Measurements from ENCODE around the gene HAO1.

DNA sequence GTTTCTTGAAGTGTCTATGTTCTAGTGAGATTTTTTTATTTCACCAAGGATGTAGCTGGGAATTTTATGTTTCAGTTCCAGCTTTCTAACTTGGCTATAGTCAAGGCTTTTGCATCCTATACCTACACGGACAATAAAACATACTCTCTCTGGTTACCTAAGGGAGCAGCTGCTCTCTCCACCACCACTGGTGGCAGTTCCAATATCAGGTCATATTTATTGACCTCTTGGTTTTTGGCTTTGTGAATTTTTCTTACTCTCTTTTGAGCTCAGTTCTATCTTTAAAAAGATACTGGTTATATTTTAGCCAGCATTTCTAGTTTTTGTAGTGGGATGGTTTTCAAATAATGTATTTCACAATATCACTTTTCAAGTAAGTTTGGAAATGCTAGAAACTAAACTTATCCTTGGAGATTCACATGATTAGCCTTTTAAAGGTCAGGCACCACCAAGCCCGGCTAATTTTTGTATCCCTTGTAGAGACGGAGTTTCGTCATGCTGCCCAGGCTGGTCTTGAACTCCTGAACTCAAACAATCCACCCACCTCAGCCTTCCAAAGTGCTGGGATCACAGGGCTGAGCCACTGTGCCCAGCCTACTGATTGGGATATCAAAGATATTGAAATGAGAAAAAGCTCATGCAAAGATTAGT lies 34.7 kb upstream of the HAO1 start:
- TF ChIP-seq, protein P1, sequence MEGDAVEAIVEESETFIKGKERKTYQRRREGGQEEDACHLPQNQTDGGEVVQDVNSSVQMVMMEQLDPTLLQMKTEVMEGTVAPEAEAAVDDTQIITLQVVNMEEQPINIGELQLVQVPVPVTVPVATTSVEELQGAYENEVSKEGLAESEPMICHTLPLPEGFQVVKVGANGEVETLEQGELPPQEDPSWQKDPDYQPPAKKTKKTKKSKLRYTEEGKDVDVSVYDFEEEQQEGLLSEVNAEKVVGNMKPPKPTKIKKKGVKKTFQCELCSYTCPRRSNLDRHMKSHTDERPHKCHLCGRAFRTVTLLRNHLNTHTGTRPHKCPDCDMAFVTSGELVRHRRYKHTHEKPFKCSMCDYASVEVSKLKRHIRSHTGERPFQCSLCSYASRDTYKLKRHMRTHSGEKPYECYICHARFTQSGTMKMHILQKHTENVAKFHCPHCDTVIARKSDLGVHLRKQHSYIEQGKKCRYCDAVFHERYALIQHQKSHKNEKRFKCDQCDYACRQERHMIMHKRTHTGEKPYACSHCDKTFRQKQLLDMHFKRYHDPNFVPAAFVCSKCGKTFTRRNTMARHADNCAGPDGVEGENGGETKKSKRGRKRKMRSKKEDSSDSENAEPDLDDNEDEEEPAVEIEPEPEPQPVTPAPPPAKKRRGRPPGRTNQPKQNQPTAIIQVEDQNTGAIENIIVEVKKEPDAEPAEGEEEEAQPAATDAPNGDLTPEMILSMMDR (conservative IDR thresholded peaks at IDR 0.05 in 1 of 2, IDR thresholded peaks at IDR 0.05 in 1 of 2; ENCODE audit: extremely low read depth in 1 of 2, insufficient read depth in 1 of 2, low read depth in 1 of 2, low read length in 2 of 2) = no peak
- no peak for TF ChIP-seq EZH2 (IDR thresholded peaks at IDR 0.05; ENCODE audit: borderline replicate concordance, low read length)
